Suprapubic skin (tissue), 3 donors: ENCODE measurements around the gene ATAD3A.
A peak's percentile ranks its signal among the peaks of the same experiment; 100 is the strongest.

Experiments used
- CTCF ChIP-seq, 2 donors: fragments of 200-600 bp in 1 of 2; fragments of 450-650 bp in 1 of 2; sonication (generic) in 1 of 2; IDR thresholded peaks; one replicate each; pipeline ENCODE4 v1.5.1; 2016 to 2019; ENCODE audit warnings: antibody characterized with exemption in 2 of 2, mild to moderate bottlenecking in 1 of 2, moderate library complexity in 1 of 2
- POLR2AphosphoS5 ChIP-seq, 3 donors: sonication (generic); formaldehyde crosslinking; IDR thresholded peaks; one replicate each; pipeline ENCODE4 v1.6.1; 2017; ENCODE audit warnings: antibody characterized with exemption in 3 of 3

GRCh38 chr1:1550591-1551432, 38.9 kb downstream of the ATAD3A start:
- TF ChIP-seq CTCF (IDR thresholded peaks at IDR 0.05) (peak in 1 of 2 donors; percentile 31), POLR2AphosphoS5 (IDR thresholded peaks at IDR 0.05) (no peak)
